Measurements from ENCODE around the gene MLX.
"Not testable (repeated sequence)": the region's sequence is repeated elsewhere in the genome, so short reads cannot be mapped to it uniquely, and the experiment has no call there.

Gene MLX

GRCh38 chr17:42581744-42582270 is 14.9 kb downstream of the MLX start:
- DNase-seq, result no peak

GRCh38 chr17:42584880-42585279 is 18.0 kb downstream of the MLX start:
- peak; percentile 83 to 85 for DNase-seq

- DNase-seq, result peak; percentile 52 to 77
Measured at GRCh38 chr17:42585353-42585752, 18.5 kb downstream of the MLX start.

- no peak for DNase-seq
Measured at GRCh38 chr17:42586514-42587230, 19.8 kb downstream of the MLX start.

DNA sequence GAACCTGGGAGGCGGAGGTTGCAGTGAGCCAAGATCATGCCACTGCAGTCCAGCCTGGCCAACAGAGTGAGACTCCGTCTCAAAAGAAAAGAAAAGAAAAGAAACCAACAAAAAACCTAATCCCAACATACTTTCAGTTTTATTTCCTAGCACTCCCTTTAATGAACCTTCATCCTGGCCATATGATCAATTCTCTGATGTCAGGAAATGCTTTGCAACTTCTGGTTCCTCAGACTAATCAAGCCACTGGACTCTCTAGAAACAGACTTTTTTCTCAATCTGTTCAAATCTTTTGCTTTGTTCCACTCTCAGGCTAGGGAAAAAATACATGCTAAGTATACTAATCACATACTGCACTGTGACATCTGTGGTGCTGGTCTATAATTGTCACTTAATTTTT is 24.0 kb downstream of the MLX start:
- no peak for DNase-seq

GRCh38 chr17:42591411-42591810 is 24.5 kb downstream of the MLX start:
- no peak for DNase-seq

DNA sequence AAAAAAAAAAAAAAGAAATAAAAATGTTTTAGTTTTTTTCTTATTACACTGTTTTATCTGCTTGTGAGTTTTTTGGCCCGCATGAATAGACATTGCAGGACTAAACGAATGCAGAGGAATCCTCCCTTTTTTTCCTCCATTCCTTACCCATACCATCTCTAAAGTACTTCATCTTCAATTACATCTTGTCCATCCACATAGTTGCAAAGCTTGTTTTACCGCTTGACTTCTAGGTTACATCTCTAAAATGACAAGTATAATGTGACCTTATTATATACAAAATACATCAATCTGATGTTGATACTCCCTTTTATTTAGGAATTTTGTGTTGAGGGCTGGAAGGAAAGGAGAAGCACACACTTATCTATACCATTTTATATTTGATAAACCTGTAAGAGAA is 29.5 kb downstream of the MLX start:
- DNase-seq, result no peak

- no peak for DNase-seq
Measured at GRCh38 chr17:42598905-42599304, 32.0 kb downstream of the MLX start.

DNA sequence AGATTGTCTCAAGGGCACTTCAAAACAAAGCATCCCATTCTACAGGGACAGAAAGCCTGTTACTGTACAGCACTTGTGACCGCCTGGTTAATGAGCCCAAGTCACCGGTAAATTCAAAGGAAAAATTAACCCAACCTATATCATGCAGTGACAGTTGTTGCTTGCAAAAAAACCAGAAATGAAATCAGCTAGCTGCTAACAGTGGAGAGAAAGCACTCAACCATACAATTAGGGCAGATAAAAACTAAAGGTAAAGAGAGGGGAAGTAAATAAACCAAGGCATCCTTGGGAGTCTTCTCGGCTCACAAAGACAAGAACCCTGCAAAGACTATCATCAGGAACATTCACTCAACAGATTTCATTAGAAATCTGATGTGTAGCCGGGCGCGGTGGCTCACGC is 36.4 kb downstream of the MLX start:
- DNase-seq, result no peak

DNA sequence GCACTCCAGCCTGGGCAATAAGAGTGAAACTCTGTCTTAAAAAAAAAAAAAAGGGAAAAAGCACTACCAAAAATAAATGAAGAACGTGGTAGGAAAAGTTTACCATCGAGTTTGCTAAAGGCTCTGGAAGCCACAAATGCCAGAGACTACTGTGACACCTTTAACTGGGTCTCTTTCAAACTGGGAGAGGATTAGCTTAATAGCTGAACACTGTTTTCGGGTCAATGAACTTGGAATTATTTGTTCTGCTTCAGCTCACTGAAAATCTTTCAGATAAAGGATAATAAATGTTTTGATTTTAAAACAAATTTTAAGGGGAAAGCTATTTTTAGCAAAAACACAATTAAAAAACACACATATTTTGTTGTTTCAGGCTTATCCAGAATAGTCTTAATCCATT is 40.9 kb downstream of the MLX start:
- no peak for DNase-seq

GRCh38 chr17:42608305-42609181 is 41.6 kb downstream of the MLX start:
- DNase-seq, result peak; percentile 6 to 8

DNA sequence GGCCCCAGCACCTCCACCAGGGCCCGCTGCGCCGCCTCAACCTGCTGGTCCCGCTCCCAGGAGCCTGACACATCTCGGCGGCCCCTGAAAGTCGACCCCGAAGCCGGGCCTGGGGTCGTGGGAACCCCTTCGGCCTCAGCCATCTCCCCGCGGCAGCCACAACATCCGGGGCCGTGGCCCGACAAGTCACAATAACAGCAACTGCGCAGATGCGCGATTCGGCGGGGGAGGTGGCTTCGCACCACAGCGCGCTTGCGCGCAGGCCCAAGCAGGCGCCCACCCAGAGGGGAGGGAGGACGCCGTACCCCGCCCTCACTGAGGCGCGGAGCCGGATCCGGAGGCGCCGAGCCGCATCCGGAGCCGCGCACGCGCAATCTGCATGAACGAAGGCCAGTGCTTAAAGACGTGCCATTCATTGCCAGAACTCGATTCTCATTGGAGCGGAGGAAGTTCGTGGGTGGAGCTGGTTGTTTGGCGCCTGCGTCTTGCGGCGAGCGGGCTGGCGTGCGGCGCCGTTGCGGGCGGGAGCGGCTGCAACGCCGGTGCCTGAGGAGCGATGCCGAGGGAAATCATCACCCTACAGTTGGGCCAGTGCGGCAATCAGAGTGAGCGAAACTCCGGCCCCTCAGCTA is 42.4 kb downstream of the MLX start, which contains the start of the genes RETREG3 and TUBG1:
TSS of gene RETREG3 (minus strand) at position 193 of the 632 bp plus-strand sequence. CDS start at position 143, 50 bp downstream.
TSS of gene TUBG1 (plus strand) at position 502 of the 632 bp plus-strand sequence. CDS start at position 557, 55 bp downstream.
- DNase-seq, result peak; percentile 99

DNA sequence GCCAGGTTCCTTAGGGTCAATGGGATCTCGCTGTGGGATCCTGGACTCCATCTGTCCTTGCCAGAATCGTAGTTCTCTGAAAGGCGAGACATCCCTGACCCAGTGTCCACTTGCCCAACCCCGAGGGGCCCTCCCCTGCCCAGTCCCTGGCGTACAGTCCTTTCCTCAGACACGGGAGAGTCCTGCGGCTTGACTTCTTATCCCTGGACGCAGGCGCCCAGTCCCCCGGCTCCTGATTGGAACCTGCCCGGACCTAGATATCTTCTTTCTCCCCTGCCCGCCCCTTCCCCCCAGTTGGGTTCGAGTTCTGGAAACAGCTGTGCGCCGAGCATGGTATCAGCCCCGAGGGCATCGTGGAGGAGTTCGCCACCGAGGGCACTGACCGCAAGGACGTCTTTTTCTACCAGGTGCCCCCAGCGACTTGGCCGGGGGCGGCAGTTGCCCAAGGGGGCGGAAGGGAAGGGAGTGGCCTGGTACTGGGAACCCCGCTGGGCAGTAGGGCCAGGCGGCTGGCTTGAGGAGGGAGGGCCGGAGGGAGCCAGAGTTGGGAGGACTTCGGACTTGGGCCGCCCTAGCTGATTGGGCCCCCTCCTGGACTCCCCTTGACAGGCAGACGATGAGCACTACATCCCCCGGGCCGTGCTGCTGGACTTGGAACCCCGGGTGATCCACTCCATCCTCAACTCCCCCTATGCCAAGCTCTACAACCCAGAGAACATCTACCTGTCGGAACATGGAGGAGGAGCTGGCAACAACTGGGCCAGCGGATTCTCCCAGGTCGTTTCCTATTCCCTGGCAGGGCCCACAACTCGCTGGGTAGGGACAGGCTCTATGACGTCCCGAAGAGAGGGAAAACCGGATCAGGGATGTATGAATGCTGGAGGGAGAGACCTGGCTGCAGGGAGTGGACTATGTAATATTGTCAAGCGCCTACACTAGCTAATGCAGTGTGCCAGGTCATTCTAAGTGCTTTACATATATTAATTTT is 43.2 kb downstream of the MLX start:
- DNase-seq, result not testable (repeated sequence)

GRCh38 chr17:42612013-42612412 is 45.1 kb downstream of the MLX start:
- no peak for DNase-seq

DNA sequence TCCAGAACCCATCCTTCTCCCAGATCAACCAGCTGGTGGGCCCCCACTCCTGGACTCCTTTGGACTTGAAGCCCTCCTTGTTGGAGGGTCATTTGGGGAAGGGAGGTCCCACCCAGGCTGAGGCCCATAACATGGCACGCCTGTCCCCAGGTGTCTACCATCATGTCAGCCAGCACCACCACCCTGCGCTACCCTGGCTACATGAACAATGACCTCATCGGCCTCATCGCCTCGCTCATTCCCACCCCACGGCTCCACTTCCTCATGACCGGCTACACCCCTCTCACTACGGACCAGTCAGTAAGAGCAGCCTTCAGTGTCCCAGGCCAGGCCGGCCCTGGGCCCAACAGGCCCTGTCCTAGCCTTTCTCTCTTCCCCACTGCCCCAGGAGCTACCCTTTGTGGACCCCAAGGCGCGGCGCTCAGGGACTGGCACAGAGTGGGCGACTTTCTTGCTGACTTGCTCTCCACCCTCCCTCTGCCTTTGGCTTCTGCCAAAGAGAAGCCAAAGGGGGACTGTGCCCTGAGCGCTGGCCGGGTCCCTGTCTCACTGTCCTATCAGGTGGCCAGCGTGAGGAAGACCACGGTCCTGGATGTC is 46.9 kb downstream of the MLX start:
- no peak for DNase-seq

- no peak for DNase-seq
Measured at GRCh38 chr17:42617956-42618431, 51.1 kb downstream of the MLX start.

DNA sequence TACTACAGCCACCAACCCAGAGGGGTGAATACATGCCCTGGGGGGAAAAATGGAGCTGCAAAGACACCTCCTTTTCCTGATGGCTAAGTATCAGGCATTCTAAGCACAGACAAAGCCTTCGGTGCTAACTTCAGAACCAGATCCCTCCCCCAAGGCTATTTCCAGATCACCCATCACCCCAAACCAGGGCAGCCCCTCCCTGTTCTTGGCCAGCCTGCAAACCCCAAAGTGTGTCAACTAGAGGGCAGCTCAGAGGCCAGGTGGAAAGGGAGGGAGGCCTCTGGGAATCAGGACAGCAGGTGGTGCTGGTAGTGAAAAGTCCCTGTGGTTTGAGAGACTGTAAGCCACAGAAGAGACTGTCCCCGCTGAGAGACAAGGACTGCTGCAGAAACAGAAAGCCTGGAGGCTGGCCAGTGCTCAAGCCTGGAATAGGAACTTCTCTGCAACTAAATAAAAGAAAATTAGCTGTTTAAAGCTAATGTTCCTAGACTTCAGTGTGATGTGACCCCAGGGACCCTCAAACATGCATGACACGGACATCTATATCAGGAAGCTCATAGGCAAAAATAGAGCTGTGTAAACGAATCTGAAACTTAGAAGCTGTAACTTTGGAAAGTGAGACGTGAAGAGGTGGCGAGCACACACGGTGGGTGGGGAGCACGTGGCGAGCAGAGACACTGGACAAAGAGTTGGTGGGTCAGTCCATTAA is 51.7 kb downstream of the MLX start:
- DNase-seq, result no peak

DNA sequence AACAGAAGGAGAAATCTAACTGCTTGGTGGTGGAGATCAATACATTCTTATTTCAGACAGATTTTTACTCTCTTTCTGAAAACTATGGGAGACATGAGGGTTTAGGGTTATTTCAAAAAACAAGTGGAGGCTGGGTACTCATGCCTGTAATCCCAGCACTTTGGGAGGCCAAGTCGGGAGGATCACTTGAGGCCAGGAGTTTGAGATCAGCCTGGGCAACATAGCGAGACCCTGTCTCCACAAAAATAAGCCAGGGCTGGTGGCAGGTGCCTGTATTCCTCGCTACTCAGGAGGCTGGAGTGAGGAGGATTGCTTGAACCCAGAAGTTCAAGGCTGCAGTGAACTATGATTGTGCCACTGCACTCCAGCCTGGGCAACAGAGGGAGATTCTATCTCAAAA is 55.1 kb downstream of the MLX start:
- not testable (repeated sequence) for DNase-seq
